MV-4-11 (cell line): Measurements from ENCODE around the gene ZNF740.

Experiments used
- DNase-seq: peaks from one replicate; lab custom pipeline; 2025; lab: John Stamatoyannopoulos, UW

ZNF740 gene

GRCh38 chr12:53227836-53228235 is 47.3 kb downstream of the ZNF740 start:
- no peak for DNase-seq

GRCh38 chr12:53229454-53229853 is 48.9 kb downstream of the ZNF740 start:
- no peak for DNase-seq

- no peak for DNase-seq
Observed at GRCh38 chr12:53230108-53230845, 49.8 kb downstream of the ZNF740 start.

- DNase-seq, result no peak
Observed at GRCh38 chr12:53231671-53231920, 51.1 kb downstream of the ZNF740 start.

- DNase-seq, result no peak
Observed at GRCh38 chr12:53231921-53232645, 51.6 kb downstream of the ZNF740 start, which contains the start of gene RARG. Gene RARG (minus strand): TSS chr12:53232209. CDS start chr12:53227545, 4,664 bp downstream.

- peak; percentile 19 for DNase-seq
Observed at GRCh38 chr12:53232646-53233461, 52.3 kb downstream of the ZNF740 start.

- DNase-seq, result no peak
Observed at GRCh38 chr12:53233671-53234121, 53.2 kb downstream of the ZNF740 start.

GRCh38 chr12:53234271-53234914 is 53.9 kb downstream of the ZNF740 start:
- no peak for DNase-seq

- DNase-seq, result no peak
Observed at GRCh38 chr12:53235164-53235563, 54.6 kb downstream of the ZNF740 start.

- no peak for DNase-seq
Observed at GRCh38 chr12:53235742-53236442, 55.4 kb downstream of the ZNF740 start.

GRCh38 chr12:53236443-53237111 is 56.1 kb downstream of the ZNF740 start:
- no peak for DNase-seq

GRCh38 chr12:53239643-53240258 is 59.2 kb downstream of the ZNF740 start:
- DNase-seq, result no peak

- no peak for DNase-seq
Observed at GRCh38 chr12:53241623-53242412, 61.3 kb downstream of the ZNF740 start.

- peak; percentile 55 for DNase-seq
Observed at GRCh38 chr12:53244337-53244736, 63.8 kb downstream of the ZNF740 start.
